VCaP (cell line): ENCODE data around the gene FLACC1.
"Not testable (repeated sequence)": the region's sequence is repeated elsewhere in the genome, so short reads cannot be mapped to it uniquely, and the experiment has no call there.

Source experiments
- H3K27ac ChIP-seq: fragments of 450-650 bp; 2 replicates; pipeline ENCODE4 v1.5.1; 2017
- CTCF ChIP-seq: fragments of 450-650 bp; conservative IDR thresholded peaks from 2 replicates; pipeline ENCODE4 v1.5.1; 2017; ENCODE audit warnings: mild to moderate bottlenecking, moderate library complexity

FLACC1 gene

GRCh38 chr2:201307876-201308275 lies 49.3 kb downstream of the FLACC1 start:
- no peak for TF ChIP-seq CTCF
- H3K27ac ChIP-seq = no peak overlapping the region

GRCh38 chr2:201299929-201300328 lies 57.2 kb downstream of the FLACC1 start:
- not testable (repeated sequence) for H3K27ac ChIP-seq

GRCh38 chr2:201298462-201299052 lies 58.6 kb downstream of the FLACC1 start:
- TF ChIP-seq CTCF = no peak
- peak overlapping the region; percentile 58 for H3K27ac ChIP-seq

GRCh38 chr2:201290457-201291148 lies 66.5 kb downstream of the FLACC1 start:
- H3K27ac ChIP-seq = not testable (repeated sequence)

- TF ChIP-seq CTCF = no peak
- no peak overlapping the region for H3K27ac ChIP-seq
Observed at GRCh38 chr2:201285499-201285898, 71.6 kb downstream of the FLACC1 start.

GRCh38 chr2:201280191-201281040 lies 76.7 kb downstream of the FLACC1 start:
- no peak for TF ChIP-seq CTCF
- no peak overlapping the region for H3K27ac ChIP-seq

- no peak overlapping the region for H3K27ac ChIP-seq
- no peak for TF ChIP-seq CTCF
Observed at GRCh38 chr2:201279079-201279478, 78.1 kb downstream of the FLACC1 start.

- H3K27ac ChIP-seq = no peak overlapping the region
- no peak for TF ChIP-seq CTCF
Observed at GRCh38 chr2:201276511-201276910, 80.6 kb downstream of the FLACC1 start.
